RPMI8226 (cell line): ENCODE data around the gene RAB33A.

ENCODE experiments used
- DNase-seq: peaks from one replicate; pipeline ENCODE4 v3.0.0-alpha.2; 2015

RAB33A gene

DNA sequence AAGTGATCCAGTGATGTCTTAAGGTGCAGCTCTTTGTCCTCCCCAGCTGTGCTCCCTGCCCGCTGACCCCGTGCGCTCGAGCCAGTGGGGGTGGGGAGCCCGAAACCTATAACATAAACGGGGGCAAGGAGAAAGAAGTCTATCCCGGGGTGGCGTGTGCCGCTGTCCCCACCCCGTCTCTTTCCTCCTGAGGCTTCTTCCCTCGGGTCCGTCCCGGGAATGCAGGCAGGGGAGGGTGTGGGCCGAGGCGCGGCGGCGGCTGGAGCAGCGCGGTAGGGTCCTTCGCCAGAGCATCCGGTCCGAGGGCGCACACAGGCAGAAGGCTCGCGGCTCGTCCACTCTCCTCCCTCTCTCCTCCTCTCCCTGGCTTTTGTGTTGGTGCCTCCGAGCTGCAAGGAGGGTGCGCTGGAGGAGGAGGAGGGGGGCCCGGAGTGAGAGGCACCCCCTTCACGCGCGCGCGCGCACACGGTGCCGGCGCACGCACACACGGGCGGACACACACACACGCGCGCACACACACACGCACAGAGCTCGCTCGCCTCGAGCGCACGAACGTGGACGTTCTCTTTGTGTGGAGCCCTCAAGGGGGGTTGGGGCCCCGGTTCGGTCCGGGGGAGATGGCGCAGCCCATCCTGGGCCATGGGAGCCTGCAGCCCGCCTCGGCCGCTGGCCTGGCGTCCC, at the start of gene RAB33A:
RAB33A (plus strand) TSS at position 517 of the 681 bp plus-strand sequence; CDS start at position 618, 101 bp downstream.
- DNase-seq = peak; percentile 9

DNA sequence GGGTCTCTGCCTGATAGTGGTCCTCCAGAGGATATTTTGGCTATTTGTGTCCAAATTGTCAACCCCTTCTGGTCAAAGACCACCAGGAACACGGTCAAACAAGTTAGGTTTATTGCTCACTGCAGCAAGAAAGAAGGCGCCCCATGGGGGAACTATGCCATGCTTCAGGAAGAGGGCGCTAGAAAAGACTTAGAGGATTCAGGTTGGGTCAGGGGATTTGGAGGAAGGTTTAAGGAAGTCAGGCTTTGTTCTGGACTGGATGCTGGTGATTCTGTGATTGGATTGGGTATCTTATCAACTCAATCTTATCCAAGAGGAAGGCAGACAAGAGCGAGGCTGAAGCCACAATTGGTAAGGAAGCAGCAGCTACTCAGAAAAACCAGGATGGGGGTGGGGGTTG, 47.2 kb upstream of the RAB33A start:
- no peak for DNase-seq

DNA sequence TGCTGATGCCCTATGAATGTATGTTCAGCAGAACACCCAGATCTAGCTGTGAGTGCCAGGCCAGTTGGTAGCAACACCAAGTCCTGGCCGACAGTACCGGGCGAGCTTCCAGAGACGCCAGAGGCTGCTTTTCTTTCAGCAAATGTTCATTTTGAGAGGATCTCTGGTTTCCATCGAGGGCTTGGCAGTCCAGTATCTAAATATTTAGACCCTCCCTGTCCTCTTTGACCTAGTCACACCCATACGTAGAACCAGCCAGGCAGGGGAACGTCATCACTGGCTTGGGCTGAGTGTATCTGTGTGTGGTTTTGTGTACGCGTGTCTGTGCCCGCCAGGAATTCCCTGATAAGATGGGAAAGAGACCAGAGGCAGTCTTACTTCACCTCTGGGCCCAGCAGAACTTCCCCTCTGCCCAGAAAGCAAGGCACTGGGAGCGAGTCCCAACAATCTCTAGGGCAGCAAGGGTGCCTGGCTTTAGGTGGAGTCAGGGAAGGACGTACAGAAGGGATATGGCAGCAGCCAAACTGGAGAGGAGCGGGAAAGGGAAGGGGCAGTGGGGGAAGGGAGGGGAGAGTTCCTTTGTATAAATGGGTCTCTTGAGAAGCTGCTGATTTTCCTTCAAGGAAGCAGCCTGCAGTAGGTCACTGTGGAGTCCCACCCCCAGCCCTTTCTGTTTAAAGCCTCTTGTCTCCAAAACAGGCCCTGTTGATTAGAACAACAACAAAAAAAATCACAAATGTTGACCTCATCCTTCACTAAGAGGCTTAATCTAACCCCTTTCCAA, 46.5 kb upstream of the RAB33A start:
- no peak for DNase-seq

- DNase-seq = no peak
Observed at GRCh38 chrX:130130990-130131389, 40.8 kb upstream of the RAB33A start.

DNA sequence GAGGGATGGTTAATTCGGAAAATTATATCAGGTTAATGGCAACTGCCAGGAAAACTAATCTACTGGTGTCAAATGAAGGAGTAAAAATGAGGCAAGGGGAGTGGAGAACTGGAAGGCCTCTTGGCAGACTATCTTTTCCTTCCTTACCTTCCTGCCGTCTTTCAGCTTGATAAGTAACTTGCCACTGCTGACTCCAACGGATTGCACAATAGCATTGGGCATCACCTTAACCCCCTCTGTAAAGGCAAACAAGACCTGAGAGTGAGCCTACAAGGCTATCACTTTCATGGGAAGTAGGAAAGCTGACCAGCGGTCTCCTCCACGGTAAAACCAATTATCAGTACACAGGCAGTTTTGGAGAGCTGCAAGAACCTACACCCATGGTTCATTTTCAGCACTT, 35.3 kb upstream of the RAB33A start:
- DNase-seq = no peak

- DNase-seq = no peak
Observed at GRCh38 chrX:130136961-130137360, 34.8 kb upstream of the RAB33A start.

DNA sequence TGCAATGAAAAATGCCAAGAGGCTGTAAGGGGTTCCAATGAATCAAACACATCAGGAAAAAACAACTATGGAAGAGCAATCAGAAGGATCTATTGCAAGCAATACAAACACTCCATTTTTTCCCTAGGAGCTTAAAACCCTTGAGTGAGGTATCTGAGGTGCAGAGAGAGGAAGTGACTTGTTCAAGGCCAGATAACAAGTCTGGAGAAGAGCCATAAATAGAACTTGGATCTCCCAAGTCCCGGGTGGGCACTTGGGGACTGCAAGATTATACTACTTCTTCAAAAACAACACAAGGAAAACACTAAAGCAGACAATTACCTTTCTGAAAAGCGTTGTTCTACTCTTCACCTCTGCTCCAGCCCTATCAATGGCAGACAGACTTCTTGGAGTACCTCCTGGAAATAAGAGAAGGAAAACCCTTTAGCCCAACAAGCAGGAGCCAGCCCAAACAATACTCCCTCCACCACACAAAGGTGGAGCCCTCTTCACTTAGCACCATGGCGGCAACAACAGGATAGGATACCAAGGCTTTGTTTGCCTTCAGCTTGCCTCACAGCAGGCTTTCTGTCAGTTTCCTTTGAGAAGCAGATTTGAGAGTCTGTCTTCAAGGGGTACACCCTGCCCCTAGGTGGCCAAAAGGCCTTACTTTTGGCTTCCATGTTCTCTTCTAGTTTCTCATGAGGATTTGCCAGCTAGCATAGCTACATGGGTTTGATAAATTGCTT, 32.1 kb upstream of the RAB33A start:
- no peak for DNase-seq

DNA sequence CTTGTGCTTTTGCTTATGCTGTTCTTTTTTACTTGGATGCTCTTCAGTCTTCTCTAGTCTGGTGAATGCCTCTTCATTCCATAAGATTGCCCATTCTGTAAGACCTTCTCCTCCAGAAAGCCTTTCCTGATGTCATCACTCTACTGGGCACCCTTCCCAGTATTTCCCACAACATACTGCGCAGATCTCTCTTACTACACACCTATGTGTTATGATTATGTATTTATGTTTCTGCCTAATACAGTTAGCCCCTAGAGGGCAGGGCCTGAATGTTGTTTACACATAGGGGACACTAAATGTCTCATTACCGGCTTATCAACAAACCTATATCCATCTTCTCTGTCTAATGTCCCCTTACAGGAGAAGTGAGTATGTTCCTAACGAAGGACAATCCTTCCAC, 27.3 kb upstream of the RAB33A start:
- no peak for DNase-seq

GRCh38 chrX:130145123-130145522, 26.6 kb upstream of the RAB33A start:
- DNase-seq = no peak

- no peak for DNase-seq
Observed at GRCh38 chrX:130147631-130148030, 24.1 kb upstream of the RAB33A start.

- DNase-seq = no peak
Observed at GRCh38 chrX:130155564-130155963, 16.2 kb upstream of the RAB33A start.

DNA sequence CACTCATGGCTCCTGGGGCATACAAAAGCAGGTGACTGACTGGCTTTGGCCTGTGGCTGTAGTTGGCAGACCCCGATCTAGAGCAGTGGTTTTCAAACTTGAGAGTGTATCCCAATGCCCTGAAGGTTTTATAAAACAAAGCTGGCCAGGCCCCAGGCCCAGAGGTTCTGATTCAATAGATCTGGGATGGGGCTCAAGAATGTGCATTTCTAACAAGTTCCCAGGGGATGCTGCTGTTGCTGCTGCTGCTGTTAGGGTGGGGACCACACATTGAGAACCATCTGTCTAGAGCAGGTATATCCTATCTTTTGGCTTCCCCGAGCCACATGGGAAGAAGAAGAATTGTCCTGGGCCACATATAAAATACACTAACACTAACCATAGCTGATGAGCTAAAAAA, 13.5 kb upstream of the RAB33A start:
- no peak for DNase-seq

GRCh38 chrX:130159776-130160175, 12.0 kb upstream of the RAB33A start:
- DNase-seq = no peak

GRCh38 chrX:130162094-130162735, 9.5 kb upstream of the RAB33A start:
- no peak for DNase-seq

DNA sequence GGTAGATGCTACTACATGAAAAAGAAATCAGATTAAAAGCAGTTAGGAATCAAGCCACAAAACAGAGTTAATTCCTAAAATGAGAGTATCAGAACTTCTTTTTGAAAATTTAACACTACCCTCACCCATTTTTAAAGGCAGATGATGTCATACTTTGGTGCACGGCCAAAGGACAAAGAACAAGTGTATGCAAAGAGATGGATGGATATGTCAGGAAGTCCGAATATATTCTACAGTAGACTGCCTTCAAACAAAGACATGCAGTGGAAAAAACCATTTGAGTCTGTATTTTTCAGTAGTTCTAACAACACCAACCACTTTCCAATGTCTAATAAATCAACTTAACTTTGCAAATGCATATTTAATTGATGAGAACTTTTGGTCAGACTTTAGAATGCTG, 8.4 kb upstream of the RAB33A start:
- no peak for DNase-seq

DNA sequence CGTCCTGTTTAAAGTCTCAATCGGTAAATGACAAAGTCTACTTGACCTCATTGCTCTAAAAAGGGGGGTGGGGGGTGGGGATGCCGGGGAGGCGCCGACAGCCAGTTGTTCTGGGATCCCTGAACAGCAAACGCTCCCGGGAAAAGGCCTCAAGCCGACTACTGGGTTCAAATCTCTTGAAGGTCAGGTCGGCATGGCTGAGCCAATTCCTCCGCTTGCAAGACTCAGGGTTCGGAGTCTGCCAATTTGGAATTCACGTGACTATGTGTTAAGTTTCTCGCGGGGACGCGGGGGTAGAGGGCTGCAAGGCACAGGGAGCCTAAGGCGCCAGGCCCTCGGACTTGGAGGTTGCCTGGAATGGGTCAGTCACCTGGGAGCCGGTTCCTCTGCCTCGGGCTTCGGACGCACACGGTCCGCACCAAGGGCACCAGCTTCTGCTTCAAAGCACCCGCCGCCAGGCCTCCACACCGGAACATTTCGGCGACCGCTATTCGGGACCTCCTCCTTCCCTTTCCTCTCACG, 6.5 kb upstream of the RAB33A start:
- no peak for DNase-seq

DNA sequence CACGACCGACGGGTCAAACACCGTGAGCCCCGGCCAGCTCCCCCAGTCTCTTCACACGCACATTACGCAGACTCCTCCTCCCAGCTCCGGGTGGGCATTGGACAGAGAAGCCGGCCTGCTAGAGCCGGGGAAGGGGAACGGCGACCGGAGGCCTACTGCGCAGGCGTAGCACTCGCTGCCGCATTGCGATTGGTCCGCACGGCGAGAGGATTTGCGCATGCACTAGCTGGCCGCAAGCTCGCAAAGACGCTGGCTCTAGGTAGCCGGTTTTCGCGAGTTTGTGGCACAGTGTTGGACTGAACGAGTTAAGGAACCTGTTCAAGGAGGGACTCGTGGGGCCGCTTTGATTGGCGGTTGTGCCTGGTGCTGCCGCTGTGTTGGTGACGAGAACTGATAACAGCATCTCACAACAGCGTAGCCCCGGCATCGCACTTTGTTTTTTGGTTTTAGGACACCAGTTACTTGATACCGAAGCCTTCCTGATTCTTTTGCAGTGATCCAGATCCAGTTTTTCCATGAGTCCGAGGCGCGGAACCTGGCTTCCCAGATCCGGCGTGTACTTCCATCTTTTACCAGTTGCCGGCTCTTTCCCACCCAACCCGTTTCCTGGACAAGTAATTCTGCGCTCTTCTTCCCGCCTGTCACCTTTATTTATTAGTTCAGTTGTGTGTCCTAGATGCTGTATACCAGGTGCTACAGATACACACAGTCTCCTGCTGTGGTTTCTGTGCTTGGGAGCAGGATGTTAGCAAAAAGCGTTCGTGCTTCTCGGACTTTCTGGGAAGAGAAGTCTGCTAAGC, 5.9 kb upstream of the RAB33A start, which contains the start of gene AIFM1:
AIFM1 (minus strand) TSS at position 139 of the 800 bp plus-strand sequence. CDS start 185 bp downstream, outside the sequence.
- DNase-seq = peak; percentile 94

DNA sequence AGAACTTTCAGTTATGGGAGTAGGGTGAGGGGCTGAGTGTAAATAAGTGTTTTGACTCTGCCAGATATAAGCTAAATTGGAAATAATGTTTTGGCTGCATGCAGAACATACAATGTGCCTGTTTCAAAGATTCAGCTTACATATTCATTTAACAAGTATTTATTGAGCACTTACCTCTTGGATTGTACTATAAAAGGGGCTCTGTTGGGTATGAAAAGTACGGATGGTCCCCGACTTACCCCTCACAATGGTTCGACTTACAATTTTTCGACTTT, 5.3 kb upstream of the RAB33A start:
- no peak for DNase-seq

DNA sequence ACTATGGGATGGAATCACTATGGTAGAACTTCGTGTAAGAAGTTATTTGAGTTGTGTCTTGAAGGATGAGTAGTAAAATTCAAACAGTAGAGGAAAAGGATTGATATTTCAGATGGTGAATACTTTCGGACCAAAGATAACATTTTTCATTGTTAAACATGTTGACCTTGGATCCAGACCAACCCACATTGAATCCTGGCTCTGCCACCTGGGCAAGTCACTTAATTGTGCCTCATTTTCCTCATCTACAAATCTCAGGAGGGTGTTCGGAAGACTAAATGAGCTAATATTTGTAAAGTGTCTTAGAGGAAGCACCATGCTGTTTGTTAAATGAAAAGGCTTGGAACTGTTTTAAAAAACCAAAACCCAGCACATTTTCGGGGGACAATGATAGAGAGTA, 4.7 kb upstream of the RAB33A start:
- no peak for DNase-seq

DNA sequence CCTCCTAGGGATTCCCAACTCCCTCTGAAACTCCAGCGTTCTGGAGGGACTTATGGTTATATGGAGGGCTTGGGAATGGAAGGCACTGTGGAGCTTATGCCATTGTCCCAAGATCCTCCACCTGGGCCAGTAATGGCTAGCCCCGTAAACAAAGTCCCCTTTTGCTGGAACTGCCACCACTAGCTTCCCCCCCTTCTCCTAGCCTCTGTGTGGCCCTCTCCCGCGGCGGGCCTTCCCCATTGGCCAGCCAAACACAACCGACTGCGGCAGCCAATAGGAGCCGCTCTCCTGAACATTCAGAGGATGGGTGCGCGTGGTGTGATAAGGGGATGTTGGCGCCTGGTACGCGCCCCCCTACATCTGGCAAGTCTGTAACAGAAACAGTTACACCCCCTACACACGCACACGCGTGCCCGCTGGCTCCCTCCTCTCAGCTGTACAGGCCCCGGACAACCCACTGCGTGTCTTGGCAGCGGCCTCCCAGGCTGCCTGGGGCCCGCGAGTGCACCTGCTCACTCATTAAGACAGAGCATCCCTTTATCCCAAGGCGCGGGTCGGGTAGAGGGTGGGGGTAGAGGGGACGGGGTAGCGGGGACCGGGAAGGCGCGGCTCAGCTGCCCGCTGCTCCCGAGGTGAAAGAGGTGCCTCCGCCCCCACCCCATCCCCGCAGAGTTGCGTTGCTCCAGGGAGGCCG, 863 bp upstream of the RAB33A start:
- DNase-seq = no peak

- no peak for DNase-seq
Observed at GRCh38 chrX:130172127-130172845, 524 bp downstream of the RAB33A start.
